AG10803 (cell line): ENCODE results near the gene RHOG.
"Not testable (repeated sequence)": the region's sequence is repeated elsewhere in the genome, so short reads cannot be mapped to it uniquely, and the experiment has no call there.

ENCODE experiments used
- DNase-seq: peaks from one replicate; pipeline ENCODE4 v3.0.0; 2010; ENCODE audit warnings: low read depth
- H3K4me3 ChIP-seq: 2 replicates; pipeline ENCODE4 v1.5.1; 2011; ENCODE audit warnings: mild to moderate bottlenecking, low read length, control low read depth
- TF ChIP-seq, protein P1 (sequence below): conservative IDR thresholded peaks from 2 replicates; pipeline ENCODE4 v1.5.1; 2011; ENCODE audit warnings: mild to moderate bottlenecking, low read length, control low read depth, inconsistent platforms

The RHOG gene

DNA sequence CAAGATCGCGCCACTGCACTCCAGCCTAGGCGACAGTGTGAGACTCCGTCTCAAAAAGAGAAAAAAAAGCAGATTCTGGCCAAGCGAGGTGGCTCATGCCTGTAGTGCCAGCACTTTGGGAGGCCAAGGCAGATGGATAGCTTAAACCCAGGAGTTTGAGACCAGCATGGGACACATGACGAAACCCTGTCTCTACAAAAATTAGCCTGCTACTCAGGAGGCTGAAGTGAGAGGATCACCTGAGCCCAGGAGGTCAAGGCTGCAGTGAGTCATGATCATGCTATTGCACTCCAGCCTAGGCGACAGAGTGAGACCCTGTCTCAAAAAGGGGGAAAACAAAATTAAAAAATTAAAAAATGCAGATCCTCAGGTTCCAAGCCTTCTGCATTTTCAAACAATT, 18.4 kb downstream of the RHOG start:
- H3K4me3 ChIP-seq, result no peak overlapping the region
- TF ChIP-seq, protein P1, sequence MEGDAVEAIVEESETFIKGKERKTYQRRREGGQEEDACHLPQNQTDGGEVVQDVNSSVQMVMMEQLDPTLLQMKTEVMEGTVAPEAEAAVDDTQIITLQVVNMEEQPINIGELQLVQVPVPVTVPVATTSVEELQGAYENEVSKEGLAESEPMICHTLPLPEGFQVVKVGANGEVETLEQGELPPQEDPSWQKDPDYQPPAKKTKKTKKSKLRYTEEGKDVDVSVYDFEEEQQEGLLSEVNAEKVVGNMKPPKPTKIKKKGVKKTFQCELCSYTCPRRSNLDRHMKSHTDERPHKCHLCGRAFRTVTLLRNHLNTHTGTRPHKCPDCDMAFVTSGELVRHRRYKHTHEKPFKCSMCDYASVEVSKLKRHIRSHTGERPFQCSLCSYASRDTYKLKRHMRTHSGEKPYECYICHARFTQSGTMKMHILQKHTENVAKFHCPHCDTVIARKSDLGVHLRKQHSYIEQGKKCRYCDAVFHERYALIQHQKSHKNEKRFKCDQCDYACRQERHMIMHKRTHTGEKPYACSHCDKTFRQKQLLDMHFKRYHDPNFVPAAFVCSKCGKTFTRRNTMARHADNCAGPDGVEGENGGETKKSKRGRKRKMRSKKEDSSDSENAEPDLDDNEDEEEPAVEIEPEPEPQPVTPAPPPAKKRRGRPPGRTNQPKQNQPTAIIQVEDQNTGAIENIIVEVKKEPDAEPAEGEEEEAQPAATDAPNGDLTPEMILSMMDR, result no peak
- no peak for DNase-seq

DNA sequence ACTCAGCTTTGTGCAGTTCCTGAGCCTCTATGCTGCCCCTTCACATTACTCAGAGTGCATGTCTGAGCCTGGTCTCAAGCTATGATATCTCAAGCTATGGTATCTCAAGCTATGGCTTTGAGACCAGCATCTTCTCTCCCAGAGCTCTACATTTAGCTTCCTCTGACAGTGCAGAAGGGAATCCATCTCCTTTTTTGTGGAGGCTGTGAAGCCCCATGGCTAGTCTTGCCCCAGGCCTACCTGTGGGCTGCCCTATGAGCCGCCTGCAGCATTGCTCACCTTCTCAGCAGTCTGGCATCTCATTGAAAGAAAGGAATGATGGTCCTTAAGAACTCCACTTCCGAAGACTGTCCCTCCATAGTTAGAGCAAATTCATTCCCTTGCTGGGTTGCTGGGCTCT, 19.8 kb downstream of the RHOG start:
- DNase-seq, result no peak
- TF ChIP-seq, protein P1, result no peak
- no peak overlapping the region for H3K4me3 ChIP-seq

DNA sequence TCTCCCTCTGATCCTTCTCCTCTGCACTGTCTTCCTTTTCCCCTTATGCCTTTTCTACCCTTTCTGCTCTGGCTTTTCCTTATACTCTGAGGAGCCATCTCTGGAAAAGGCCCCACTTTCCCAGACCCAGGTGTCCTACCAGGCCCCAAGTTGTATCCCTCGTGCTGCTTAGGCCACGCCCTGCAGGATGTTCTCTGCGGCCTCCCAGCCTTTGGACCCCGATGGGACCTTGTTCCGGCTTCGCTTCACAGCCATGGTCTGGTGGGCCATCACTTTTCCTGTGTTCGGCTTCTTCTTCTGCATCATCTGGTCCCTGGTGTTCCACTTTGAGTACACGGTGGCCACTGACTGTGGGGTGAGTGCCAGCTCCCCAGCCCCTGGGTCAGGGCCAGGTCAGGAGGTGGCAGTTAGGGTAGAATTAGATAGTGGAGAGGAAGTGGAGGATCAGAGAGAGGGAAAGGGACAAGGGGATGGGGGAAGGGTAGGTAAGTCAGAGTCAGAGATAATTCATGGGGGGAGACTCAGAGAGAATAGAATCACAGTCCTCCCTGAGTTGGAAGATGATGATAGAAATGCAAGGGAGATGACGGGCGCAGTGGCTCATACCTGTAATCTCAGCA, 23.5 kb downstream of the RHOG start:
- no peak for DNase-seq
- TF ChIP-seq, protein P1, result no peak
- no peak overlapping the region for H3K4me3 ChIP-seq

DNA sequence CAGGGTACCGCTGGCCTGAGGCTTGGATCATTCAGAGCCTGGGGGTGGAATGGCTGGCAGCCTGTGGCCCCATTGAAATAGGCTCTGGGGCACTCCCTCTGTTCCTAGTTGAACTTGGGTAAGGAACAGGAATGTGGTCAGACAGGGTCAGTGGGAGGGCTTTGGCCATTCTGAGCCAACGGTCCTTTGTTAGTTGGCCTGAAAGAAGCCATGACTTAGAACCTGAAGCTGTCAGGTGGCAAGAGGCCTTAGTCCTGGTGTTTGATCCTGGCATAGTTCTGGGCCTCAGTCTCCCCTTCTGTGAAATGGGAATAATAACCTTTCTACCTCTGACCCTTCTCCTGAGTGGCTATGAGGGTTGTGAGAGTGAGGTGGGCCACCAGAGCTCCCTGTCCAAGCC, 24.1 kb downstream of the RHOG start:
- TF ChIP-seq, protein P1, result no peak
- DNase-seq, result no peak
- no peak overlapping the region for H3K4me3 ChIP-seq

DNA sequence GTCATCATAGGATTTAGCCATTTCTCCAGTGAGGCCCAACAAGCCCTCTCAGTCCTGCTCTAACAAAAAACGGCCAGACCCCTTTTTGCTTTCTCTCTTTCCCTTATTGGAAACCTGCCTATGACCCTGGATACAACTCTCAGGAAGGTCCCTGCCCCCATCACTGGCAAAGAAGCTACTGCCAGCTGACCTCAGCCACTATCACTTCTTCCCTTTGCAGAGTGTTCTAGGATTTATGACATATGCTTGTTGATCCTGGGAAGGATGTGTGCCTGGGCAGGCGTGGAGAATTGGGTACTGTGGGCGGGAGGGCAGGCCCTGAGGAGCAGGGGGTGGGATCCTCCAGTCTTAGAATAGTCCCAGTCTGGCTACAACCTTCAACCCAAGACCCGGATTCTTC, 24.9 kb downstream of the RHOG start:
- no peak for DNase-seq
- TF ChIP-seq, protein P1, result no peak

DNA sequence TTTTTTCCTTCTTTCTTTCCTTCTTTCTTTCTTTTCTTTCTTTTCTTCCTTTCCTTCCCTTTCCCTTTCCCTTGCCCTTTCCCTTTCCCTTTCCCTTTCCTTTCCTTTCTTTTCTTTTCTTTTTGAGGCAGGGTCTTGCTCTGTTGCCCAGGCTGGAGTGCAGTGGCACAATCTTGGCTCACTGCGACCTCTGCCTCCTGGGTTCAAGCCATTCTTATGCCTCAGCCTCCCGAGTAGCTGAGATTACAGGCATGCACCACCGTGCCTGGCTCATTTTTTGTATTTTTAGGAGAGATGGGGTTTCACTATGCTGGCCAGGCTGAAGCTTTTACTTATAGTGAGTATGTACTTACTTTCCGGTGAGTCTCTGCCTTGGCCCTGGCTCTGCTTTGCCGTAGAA, 25.9 kb downstream of the RHOG start:
- H3K4me3 ChIP-seq, DNase-seq: not testable (repeated sequence)

More for the DNA sequence above, 24.9 kb downstream of the RHOG start:
- no peak overlapping the region for H3K4me3 ChIP-seq

DNA sequence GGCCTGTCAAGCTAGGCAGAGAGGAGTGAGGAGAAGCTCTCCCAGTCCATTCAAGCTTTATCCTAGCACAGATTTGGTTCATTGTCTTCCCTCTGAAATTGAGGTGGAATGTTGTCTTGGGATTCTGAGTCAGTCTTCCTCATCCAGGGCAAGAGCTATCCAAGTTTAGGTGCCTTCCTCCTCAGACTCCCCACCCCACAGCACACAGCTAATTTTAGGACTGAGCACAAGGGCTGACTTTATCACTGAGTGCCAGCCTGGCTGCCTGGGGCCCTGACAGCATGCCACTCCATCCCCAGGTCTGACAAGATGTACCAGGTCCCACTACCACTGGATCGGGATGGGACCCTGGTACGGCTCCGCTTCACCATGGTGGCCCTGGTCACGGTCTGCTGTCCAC, 29.8 kb downstream of the RHOG start:
- TF ChIP-seq, protein P1, result no peak
- DNase-seq, result no peak
- no peak overlapping the region for H3K4me3 ChIP-seq

DNA sequence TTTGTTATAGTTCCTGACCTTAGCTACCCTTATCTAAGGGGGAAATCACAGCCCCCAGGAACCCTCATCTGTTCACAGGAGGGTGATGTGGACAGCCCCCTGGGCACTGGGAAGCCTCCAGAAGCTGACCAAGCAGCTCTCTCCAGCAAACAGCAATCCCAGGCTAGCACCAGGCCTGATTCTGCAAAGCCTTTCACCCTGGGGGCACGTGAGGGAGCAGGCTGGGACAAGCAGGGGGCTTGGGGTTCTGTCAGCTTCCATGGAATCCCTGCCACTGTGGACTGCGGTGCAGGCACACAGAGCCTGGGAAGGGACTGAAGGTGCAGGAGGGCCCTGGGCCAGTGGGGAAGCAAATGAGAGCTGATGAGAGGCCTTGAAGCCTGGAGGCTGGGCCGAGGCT, 30.3 kb downstream of the RHOG start:
- no peak overlapping the region for H3K4me3 ChIP-seq
- DNase-seq, result no peak
- TF ChIP-seq, protein P1, result no peak
